ENCODE results near the gene SH3BGRL2.
"Not testable (repeated sequence)": the region's sequence is repeated elsewhere in the genome, so short reads cannot be mapped to it uniquely, and the experiment has no call there.

Gene SH3BGRL2

DNA sequence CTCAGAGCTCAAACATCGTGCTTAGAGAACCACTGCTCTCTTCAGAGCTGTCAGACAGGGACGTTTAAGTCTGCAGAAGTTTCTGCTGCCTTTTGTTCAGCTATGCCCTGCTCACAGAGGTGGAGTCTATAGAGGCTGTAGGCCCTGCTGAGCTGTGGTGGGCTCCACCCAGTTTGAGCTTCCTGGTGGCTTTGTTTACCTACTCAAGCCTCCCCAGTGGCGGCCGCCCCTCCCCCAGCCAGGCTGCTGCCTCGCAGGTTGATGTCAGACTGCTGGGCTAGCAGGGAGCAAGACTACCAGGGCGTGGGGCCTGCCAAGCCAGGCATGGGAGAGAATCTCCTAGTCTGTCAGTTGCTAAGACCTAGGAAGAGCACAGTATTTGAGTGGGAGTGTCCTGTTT is 32.5 kb downstream of the SH3BGRL2 start:
- not testable (repeated sequence) for H3K4me3 ChIP-seq (ENCODE audit: low read length); H3K27ac ChIP-seq (ENCODE audit: low read length); H3K9ac ChIP-seq (ENCODE audit: low read depth, low read length); H3K27me3 ChIP-seq (ENCODE audit: insufficient read depth, low read length); H3K9me3 ChIP-seq (ENCODE audit: insufficient read depth, low read depth, low read length); H3K36me3 ChIP-seq (ENCODE audit: insufficient read depth, low read depth, low read length)
- H3K4me1 ChIP-seq (ENCODE audit: insufficient read depth, low read length), result peaks cover 21% of the 10 kb centered on the region

DNA sequence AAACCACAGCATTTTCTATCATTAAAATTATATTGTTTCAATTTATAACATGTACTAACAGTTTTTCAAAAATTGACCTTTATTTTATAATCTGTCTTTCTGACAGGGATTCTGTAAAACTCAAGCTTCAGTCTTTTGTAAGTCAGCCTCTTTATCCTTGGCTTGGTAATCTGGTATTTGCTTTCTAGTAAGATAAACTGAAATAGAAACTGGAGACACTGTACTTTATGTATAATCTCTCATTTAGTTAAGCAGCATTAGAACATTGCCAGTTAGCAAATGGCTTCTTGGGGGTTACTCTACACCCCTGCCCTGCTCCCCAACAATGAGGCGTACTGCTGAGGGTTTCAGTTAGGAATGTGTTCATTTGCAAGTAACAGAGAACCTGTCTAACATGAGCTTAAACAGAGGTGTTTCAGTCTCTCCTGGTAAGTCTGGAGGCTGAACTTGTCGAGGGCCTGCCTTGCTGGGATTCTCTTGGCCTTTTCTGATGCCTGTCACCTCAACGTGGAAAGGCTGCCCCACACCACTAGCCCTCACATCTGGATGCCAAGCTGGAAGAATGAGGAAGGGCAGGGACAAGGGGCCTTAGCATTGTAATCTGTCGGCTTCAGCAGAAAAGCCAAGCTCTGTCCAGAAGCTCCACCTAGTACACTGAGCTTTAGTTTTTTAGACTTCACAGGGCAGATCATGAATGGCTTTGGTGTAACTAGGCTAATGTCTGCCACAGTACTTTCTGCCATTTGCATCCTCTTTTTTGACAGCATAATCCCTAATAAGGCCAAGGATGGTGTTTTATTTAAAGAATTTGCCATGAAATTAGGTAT is 34.8 kb downstream of the SH3BGRL2 start:
- H3K9ac ChIP-seq (ENCODE audit: low read depth, low read length), result no peak overlapping the region
- no peaks in the 10 kb centered on the region for H3K27me3 ChIP-seq (ENCODE audit: insufficient read depth, low read length)
- H3K36me3 ChIP-seq (ENCODE audit: insufficient read depth, low read depth, low read length), result no peaks in the 10 kb centered on the region
- H3K4me3 ChIP-seq (ENCODE audit: low read length), result no peak overlapping the region
- H3K27ac ChIP-seq (ENCODE audit: low read length), result no peak overlapping the region
- peaks cover 21% of the 10 kb centered on the region for H3K4me1 ChIP-seq (ENCODE audit: insufficient read depth, low read length)
- no peaks in the 10 kb centered on the region for H3K9me3 ChIP-seq (ENCODE audit: insufficient read depth, low read depth, low read length)

DNA sequence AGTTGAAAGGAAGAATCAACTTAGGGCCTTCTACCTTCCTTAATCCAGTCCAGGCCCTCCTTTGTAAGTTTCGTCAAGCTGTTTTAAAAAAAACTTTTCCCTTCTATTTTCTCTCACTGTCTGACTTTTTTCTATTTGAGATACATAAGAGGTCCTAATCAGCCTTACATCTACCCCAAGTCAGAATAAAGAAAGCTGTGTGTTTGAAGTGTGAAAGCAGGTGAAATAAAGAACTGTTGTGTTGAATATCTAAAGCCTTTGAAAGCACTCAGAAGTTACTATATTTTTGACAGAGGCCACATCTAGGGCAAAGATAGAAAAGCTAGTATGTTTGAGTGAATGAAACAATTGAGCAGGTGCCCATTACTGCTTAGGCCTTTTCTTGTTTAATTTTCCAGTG is 35.5 kb downstream of the SH3BGRL2 start:
- Histone ChIP-seq H3K36me3 (ENCODE audit: insufficient read depth, low read depth, low read length) (no peaks in the 10 kb centered on the region), H3K27ac (ENCODE audit: low read length) (no peak overlapping the region), H3K9ac (ENCODE audit: low read depth, low read length) (no peak overlapping the region), H3K4me3 (ENCODE audit: low read length) (no peak overlapping the region), H3K9me3 (ENCODE audit: insufficient read depth, low read depth, low read length) (no peaks in the 10 kb centered on the region), H3K4me1 (ENCODE audit: insufficient read depth, low read length) (peaks cover 21% of the 10 kb centered on the region), H3K27me3 (ENCODE audit: insufficient read depth, low read length) (no peaks in the 10 kb centered on the region)

DNA sequence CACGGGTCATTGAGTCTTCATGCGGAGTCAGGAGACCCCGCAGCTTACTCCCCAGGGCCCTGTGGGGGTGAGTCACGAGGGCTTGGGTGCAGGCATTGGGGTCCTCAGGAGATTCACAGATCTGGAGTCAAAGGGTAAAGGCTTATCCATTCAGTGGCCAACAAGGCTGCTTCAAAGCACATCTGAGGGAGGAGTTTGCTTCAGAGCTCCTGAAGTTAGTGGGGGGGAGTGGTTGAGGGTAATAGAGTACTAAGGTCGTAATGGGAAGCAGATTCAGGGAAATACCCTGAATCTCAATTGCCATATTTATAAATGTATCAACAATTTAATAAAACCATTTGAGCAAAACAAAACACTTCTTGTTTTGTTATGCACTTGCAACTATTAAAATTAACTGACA is 37.3 kb downstream of the SH3BGRL2 start:
- H3K27ac ChIP-seq (ENCODE audit: low read length), result no peak overlapping the region
- H3K4me1 ChIP-seq (ENCODE audit: insufficient read depth, low read length), result peaks cover 21% of the 10 kb centered on the region
- H3K27me3 ChIP-seq (ENCODE audit: insufficient read depth, low read length), result no peaks in the 10 kb centered on the region
- no peak overlapping the region for H3K9ac ChIP-seq (ENCODE audit: low read depth, low read length)
- H3K4me3 ChIP-seq (ENCODE audit: low read length), result no peak overlapping the region
- H3K9me3 ChIP-seq (ENCODE audit: insufficient read depth, low read depth, low read length), result no peaks in the 10 kb centered on the region
- H3K36me3 ChIP-seq (ENCODE audit: insufficient read depth, low read depth, low read length), result no peaks in the 10 kb centered on the region

DNA sequence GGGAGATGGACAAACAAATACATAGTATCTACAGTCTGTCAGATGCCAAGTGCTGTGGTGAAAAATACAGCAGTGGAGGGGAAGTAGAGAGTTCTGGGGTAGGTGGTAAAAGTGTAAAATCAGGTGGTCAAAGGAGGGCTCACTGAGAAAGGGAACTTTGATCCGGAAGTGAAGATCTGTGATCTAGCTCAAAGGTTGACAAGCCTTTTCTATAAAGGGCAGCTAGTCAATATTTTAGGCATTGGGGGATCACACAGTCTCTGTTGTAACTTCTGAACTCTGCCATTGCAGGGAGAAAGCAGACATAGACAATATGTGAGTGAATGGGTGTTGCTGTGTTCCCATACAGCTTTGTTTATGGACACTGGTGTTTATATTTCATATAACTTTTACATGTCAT is 38.6 kb downstream of the SH3BGRL2 start:
- Histone ChIP-seq H3K4me1 (ENCODE audit: insufficient read depth, low read length) (peaks cover 17% of the 10 kb centered on the region), H3K4me3 (ENCODE audit: low read length) (no peak overlapping the region), H3K27ac (ENCODE audit: low read length) (no peak overlapping the region), H3K27me3 (ENCODE audit: insufficient read depth, low read length) (no peaks in the 10 kb centered on the region), H3K9me3 (ENCODE audit: insufficient read depth, low read depth, low read length) (no peaks in the 10 kb centered on the region), H3K36me3 (ENCODE audit: insufficient read depth, low read depth, low read length) (peaks cover 4% of the 10 kb centered on the region; the same call in 1 of the 2 replicates), H3K9ac (ENCODE audit: low read depth, low read length) (no peak overlapping the region)

DNA sequence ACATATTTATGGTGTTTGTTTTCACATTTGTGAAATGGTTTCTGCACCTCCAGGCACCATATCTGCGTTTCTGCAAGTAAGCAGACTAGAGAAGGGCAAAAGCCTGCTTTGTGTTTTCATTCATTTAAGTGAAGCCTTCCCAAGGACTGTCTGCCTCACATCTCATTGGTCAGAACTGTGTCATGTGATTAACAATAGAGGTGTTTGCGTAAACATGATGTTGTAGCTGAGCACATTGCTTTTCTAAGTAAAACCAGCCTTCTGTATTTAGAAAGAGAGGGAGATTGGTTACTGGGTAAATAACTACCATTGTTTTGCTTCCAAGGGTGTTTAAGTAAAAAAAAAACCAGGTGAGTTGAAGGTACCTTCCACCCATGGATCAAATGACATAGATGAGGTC is 39.7 kb downstream of the SH3BGRL2 start:
- H3K36me3 ChIP-seq (ENCODE audit: insufficient read depth, low read depth, low read length), result peaks cover 4% of the 10 kb centered on the region; the same call in 1 of the 2 replicates
- H3K4me1 ChIP-seq (ENCODE audit: insufficient read depth, low read length), result peaks cover 14% of the 10 kb centered on the region
- no peak overlapping the region for H3K27ac ChIP-seq (ENCODE audit: low read length)
- no peak overlapping the region for H3K9ac ChIP-seq (ENCODE audit: low read depth, low read length)
- no peaks in the 10 kb centered on the region for H3K9me3 ChIP-seq (ENCODE audit: insufficient read depth, low read depth, low read length)
- H3K4me3 ChIP-seq (ENCODE audit: low read length), result no peak overlapping the region
- H3K27me3 ChIP-seq (ENCODE audit: insufficient read depth, low read length), result no peaks in the 10 kb centered on the region

DNA sequence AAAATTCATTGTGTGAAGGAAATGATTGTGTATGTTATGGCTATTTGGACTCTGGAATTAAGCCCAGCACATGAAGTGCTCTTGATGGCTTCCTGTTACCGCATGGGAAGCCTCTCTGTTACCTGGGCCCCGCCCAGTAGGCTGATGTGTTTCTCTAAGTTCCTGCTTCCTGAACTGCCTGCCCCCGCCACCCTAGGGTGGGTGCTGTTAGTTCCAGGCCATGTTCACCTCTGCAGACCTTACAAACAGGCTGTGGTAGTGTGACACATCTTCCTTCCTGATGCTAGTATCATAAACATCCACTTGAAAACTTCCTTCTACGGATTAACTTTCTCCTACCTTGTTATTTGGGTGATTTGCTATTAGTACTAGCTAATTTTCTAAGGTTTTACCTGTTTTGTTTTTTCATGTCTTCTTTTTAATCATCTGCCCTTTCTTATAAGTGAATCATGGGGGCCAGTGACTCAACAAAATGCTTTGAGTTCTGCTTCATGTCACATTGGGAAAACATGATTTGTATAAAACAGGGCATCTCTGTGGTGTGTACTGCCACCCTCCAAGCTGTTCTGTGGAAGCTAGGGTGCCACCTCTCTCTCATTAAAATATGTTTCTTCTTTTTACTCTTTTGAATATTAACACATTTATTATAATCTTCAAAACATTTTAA is 40.6 kb downstream of the SH3BGRL2 start:
- Histone ChIP-seq H3K4me1 (ENCODE audit: insufficient read depth, low read length) (peaks cover 7% of the 10 kb centered on the region; the same call in 1 of the 2 replicates), H3K36me3 (ENCODE audit: insufficient read depth, low read depth, low read length) (peaks cover 4% of the 10 kb centered on the region; the same call in 1 of the 2 replicates), H3K9me3 (ENCODE audit: insufficient read depth, low read depth, low read length) (no peaks in the 10 kb centered on the region), H3K9ac (ENCODE audit: low read depth, low read length) (no peak overlapping the region), H3K27me3 (ENCODE audit: insufficient read depth, low read length) (no peaks in the 10 kb centered on the region), H3K4me3 (ENCODE audit: low read length) (no peak overlapping the region), H3K27ac (ENCODE audit: low read length) (no peak overlapping the region)

DNA sequence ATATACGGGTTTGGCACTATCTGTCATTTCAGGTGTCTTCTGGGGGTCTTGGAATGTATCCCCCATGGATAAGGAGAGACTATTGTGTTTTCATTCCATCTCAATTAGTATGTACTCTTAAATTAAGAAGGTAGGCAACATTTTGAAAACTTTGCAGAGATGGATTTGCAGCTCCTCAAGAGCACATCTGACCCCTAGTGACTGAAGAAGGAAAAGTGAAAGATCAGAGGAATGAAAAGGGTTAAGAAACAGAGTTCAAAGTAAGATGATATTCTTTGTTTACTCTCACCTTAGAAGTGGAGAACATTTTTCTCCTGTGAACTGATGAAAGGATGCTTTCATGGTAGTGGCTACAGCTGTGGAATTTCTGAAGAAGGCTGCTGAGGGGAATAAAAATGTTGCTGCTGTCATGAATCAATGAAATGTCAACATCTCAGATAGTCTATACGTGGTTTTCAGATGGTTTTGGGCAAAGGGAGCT is 41.5 kb downstream of the SH3BGRL2 start:
- no peaks in the 10 kb centered on the region for H3K27me3 ChIP-seq (ENCODE audit: insufficient read depth, low read length)
- no peak overlapping the region for H3K9ac ChIP-seq (ENCODE audit: low read depth, low read length)
- peaks cover 4% of the 10 kb centered on the region; the same call in 1 of the 2 replicates for H3K36me3 ChIP-seq (ENCODE audit: insufficient read depth, low read depth, low read length)
- H3K27ac ChIP-seq (ENCODE audit: low read length), result no peak overlapping the region
- no peak overlapping the region for H3K4me3 ChIP-seq (ENCODE audit: low read length)
- H3K9me3 ChIP-seq (ENCODE audit: insufficient read depth, low read depth, low read length), result no peaks in the 10 kb centered on the region
- peaks cover 7% of the 10 kb centered on the region; the same call in 1 of the 2 replicates for H3K4me1 ChIP-seq (ENCODE audit: insufficient read depth, low read length)

DNA sequence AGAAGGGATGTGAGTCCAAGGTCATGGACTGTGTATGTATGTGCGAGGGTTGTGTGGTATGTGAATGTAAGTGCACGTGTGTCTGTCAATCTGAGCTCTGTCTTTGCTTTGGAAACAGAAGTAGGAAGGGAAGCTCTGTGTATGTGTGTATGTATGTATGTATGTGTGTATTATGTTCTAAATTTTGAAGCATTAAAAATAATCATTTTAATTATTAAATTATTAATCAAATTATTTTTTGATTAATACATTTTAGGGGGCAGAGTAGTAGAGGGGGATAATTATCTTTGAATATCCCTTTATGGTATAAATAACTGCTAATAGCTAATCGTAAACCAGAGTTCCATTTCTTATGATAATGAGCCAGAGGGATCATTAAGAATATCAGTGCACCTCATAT is 42.8 kb downstream of the SH3BGRL2 start:
- no peaks in the 10 kb centered on the region for H3K4me1 ChIP-seq (ENCODE audit: insufficient read depth, low read length)
- H3K9ac ChIP-seq (ENCODE audit: low read depth, low read length), result no peak overlapping the region

DNA sequence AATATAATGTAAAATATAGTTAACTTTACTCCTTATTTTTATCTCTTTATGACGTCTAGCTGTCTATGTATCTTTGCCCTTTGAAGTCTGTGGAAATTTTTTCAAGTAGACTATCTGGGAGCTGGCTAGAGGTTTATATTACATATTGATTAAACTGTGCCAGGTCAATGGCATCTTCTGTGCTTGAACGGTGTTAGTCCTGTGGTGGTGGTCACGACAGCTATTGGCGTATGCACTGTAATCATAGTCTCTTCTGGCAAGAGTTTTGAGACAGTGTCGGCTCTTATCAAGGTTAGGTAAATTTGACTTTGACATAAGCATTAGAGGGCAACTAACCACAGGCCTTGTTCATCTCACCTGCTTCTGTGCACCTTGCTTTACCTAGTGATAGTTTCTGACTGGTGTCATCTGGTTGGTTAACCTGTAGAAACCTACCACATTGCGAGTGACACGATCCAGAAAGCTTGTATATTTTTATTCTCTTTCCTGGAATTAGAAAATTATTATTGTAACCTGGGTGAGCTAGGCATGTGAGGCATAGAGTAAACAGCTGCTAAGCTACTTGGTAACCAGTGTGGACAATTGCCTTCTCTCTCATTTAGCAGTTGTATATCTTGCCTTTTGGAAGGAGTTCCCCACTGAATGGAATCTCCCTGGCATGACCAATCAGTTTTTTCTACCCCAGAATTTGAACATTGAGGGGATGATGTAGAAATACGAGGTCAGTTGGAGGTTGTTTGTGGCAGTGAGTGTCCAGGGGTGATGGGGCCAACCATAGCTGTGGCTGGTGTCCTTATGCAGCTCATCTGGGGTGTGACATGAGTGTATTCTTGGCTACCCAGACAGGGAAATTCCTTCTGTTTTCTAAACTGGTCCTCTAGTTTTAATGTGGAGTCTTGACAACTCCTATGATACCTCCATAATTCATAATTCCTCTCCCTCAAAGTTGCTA is 45.9 kb downstream of the SH3BGRL2 start:
- Histone ChIP-seq H3K4me1 (ENCODE audit: insufficient read depth, low read length) (no peaks in the 10 kb centered on the region), H3K4me3 (ENCODE audit: low read length) (no peak overlapping the region), H3K27ac (ENCODE audit: low read length) (no peak overlapping the region)

More for the DNA sequence above, 42.8 kb downstream of the SH3BGRL2 start:
- peaks cover 4% of the 10 kb centered on the region; the same call in 1 of the 2 replicates for H3K36me3 ChIP-seq (ENCODE audit: insufficient read depth, low read depth, low read length)
- H3K4me3 ChIP-seq (ENCODE audit: low read length), result no peak overlapping the region
- no peaks in the 10 kb centered on the region for H3K27me3 ChIP-seq (ENCODE audit: insufficient read depth, low read length)
- no peak overlapping the region for H3K27ac ChIP-seq (ENCODE audit: low read length)
- H3K9me3 ChIP-seq (ENCODE audit: insufficient read depth, low read depth, low read length), result no peaks in the 10 kb centered on the region

DNA sequence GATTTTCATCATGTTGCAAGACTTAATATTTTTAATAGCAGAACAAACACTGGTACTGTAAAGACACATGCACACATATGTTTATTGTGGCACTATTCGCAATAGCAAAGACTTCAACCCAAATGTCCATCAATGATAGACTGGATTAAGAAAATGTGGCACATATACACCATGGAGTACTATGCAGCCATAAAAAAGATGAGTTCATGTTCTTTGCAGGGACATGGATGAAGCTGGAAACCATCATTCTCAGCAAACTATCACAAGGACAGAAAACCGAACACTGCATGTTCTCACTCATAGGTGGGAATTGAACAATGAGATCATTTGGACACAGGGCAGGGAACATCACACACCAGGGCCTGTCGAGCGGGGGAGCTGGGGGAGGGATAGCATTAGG is 51.6 kb downstream of the SH3BGRL2 start:
- not testable (repeated sequence) for H3K36me3 ChIP-seq (ENCODE audit: insufficient read depth, low read depth, low read length); H3K4me1 ChIP-seq (ENCODE audit: insufficient read depth, low read length); H3K27ac ChIP-seq (ENCODE audit: low read length); H3K27me3 ChIP-seq (ENCODE audit: insufficient read depth, low read length); H3K9me3 ChIP-seq (ENCODE audit: insufficient read depth, low read depth, low read length); H3K9ac ChIP-seq (ENCODE audit: low read depth, low read length); H3K4me3 ChIP-seq (ENCODE audit: low read length)

More for the DNA sequence above, 45.9 kb downstream of the SH3BGRL2 start:
- Histone ChIP-seq H3K36me3 (ENCODE audit: insufficient read depth, low read depth, low read length) (peaks cover 4% of the 10 kb centered on the region; the same call in 1 of the 2 replicates), H3K9ac (ENCODE audit: low read depth, low read length) (no peak overlapping the region), H3K9me3 (ENCODE audit: insufficient read depth, low read depth, low read length) (no peaks in the 10 kb centered on the region), H3K27me3 (ENCODE audit: insufficient read depth, low read length) (no peaks in the 10 kb centered on the region)
